MG63 (cell line): ENCODE data around the gene ZNF362. TPM values are rescaled to one million over a fixed set of nuclear protein-coding genes. Genes with fewer than 3 reads are reported as not detected.

Experiments
- DNase-seq: peaks from one replicate; pipeline ENCODE4 v3.0.0-alpha.2; 2020
- H3K27me3 ChIP-seq: fragments of 250-450 bp; sonication (Bioruptor Pico); 2 replicates; pipeline ENCODE4 v1.5.1; 2020; ENCODE audit warnings: mild to moderate bottlenecking, moderate library complexity
- H3K36me3 ChIP-seq: fragments of 250-450 bp; sonication (Bioruptor Pico); 2 replicates; pipeline ENCODE4 v1.5.1; 2020; ENCODE audit warnings: mild to moderate bottlenecking, moderate library complexity
- H3K4me3 ChIP-seq: fragments of 250-450 bp; sonication (Bioruptor Pico); 2 replicates; pipeline ENCODE4 v1.5.1; 2020; ENCODE audit warnings: mild to moderate bottlenecking, moderate library complexity
- H3K9me3 ChIP-seq: fragments of 250-450 bp; sonication (Bioruptor Pico); 2 replicates; pipeline ENCODE4 v1.5.1; 2020; ENCODE audit warnings: mild to moderate bottlenecking, moderate library complexity
- total RNA-seq: library from RNA; depleted of rRNA; stranded (reverse); fragments of >200 nt; shearing (Covaris generic); gene quantifications from 2 replicates; pipeline ENCODE4 v1.2.3, GENCODE V29; 2014; ENCODE audit warnings: low replicate concordance

ZNF362 gene
- total RNA-seq, 1 experiment from 2014 or later = 3.3 TPM

GRCh38 chr1:33272509-33272908, 16.2 kb downstream of the ZNF362 start:
- no peak for DNase-seq
- H3K36me3 ChIP-seq = no peaks in the 10 kb centered on the region

DNA sequence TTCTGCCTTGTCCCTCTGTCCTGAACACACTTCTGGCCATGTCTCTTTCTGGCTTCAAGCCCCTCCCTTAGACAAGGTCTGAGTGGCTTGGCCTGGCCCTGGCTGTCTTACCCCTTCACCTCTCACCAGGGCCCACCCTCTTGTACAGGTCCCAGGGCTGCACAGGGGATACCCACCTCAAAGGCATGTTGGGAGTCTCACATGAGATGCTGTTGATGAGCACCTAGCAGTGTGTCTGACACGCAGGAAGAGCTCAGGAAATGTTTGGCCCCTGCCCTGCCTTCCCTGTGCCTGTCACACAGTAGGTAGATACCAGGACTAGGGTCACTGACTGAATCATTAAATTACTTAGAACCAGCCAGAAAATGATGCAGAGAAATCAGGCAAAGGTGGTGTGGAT, 16.6 kb downstream of the ZNF362 start:
- no peaks in the 10 kb centered on the region for H3K9me3 ChIP-seq
- H3K27me3 ChIP-seq = no peaks in the 10 kb centered on the region
- DNase-seq = no peak
- no peaks in the 10 kb centered on the region for H3K36me3 ChIP-seq
- no peak overlapping the region for H3K4me3 ChIP-seq

More at GRCh38 chr1:33272509-33272908, 16.2 kb downstream of the ZNF362 start:
- H3K9me3 ChIP-seq = no peaks in the 10 kb centered on the region
- no peak overlapping the region for H3K4me3 ChIP-seq
- no peaks in the 10 kb centered on the region for H3K27me3 ChIP-seq

DNA sequence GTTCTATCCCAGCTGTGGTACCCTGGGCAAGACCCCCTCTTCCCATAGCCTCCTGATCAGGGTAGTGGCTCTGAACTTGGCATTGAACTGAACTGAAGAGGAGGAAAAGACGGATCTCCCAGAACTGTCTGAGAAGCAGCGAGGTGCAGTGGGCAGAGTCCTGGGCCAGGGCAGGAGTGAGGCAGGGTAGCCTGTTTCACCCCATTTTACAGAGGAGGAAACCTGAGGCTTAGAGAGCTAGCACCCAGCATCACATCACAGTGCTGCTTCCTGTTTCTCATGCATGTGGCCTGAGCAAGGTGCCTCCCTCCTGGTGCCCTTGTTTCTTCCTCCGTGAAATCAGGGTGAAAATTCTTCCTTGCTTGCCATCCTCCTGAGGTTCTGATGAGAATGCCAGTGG, 17.1 kb downstream of the ZNF362 start:
- H3K36me3 ChIP-seq = no peaks in the 10 kb centered on the region
- DNase-seq = no peak
- H3K4me3 ChIP-seq = no peak overlapping the region
- H3K9me3 ChIP-seq = no peaks in the 10 kb centered on the region
- no peaks in the 10 kb centered on the region for H3K27me3 ChIP-seq

DNA sequence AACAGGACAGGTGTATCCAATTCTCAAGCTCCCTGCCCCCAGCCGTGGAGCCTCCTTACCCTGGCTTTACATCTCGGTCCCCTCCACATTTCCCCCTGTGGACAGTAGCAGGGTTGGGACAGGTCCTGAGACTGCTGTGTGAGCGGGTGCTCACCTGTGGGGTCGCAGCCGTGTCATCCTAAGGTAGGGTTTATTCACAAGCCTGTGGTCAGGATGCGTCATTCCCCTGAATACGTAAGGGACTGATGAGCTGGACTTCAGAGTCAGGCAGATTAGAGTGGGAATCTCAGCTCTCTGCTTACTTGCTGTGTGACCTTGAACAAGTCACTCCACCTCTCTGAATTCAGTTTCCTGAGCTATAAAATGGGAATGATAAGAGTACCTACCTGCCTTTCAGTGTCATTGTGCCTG, 17.7 kb downstream of the ZNF362 start:
- Histone ChIP-seq H3K27me3 (no peaks in the 10 kb centered on the region), H3K9me3 (no peaks in the 10 kb centered on the region), H3K4me3 (no peak overlapping the region), H3K36me3 (no peaks in the 10 kb centered on the region)
- no peak for DNase-seq

GRCh38 chr1:33274446-33274845, 18.2 kb downstream of the ZNF362 start:
- H3K27me3 ChIP-seq = no peaks in the 10 kb centered on the region
- no peaks in the 10 kb centered on the region for H3K36me3 ChIP-seq
- H3K9me3 ChIP-seq = no peaks in the 10 kb centered on the region
- no peak overlapping the region for H3K4me3 ChIP-seq
- no peak for DNase-seq

GRCh38 chr1:33275195-33275594, 18.9 kb downstream of the ZNF362 start:
- no peaks in the 10 kb centered on the region for H3K9me3 ChIP-seq
- no peak for DNase-seq
- no peaks in the 10 kb centered on the region for H3K36me3 ChIP-seq
- H3K27me3 ChIP-seq = no peaks in the 10 kb centered on the region
- H3K4me3 ChIP-seq = no peak overlapping the region

DNA sequence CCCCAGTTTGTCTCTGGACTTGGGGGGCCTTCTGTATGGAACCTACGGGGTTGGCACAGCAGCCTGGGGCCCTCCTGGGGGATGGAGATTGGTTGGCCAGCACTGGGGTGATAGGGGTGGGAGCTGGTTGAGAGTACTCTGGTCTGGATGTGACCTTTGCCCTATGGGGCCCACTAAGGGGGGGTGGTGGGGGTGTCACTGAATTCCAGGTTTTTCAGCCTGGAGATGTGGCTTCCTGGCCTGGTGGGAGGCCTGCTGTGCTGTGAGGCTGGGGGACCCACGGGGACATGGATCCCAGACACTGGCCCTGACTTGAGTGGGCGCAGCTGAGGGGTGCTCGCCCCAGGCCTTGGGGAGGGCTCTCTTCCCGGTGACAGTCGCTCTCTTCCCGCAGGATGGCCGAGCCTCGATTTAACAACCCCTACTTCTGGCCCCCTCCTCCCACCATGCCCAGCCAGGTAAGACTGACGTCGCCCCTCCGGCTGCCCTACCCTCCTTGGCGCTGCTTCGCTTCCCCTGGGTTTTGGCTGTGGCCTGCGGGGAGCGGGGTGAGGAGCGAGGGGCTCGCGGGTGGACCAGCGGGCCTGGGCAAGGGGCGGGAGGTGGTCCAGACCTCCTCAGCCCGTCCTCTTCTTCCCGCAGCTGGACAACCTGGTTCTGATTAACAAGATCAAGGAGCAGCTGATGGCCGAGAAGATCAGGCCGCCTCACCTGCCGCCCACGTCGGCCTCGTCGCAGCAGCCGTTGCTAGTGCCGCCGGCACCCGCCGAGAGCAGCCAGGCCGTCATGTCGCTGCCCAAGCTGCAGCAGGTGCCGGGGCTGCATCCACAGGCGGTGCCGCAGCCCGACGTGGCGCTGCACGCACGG, 19.6 kb downstream of the ZNF362 start:
- H3K36me3 ChIP-seq = no peaks in the 10 kb centered on the region
- DNase-seq = no peak
- H3K4me3 ChIP-seq = no peak overlapping the region
- no peaks in the 10 kb centered on the region for H3K9me3 ChIP-seq
- H3K27me3 ChIP-seq = no peaks in the 10 kb centered on the region

DNA sequence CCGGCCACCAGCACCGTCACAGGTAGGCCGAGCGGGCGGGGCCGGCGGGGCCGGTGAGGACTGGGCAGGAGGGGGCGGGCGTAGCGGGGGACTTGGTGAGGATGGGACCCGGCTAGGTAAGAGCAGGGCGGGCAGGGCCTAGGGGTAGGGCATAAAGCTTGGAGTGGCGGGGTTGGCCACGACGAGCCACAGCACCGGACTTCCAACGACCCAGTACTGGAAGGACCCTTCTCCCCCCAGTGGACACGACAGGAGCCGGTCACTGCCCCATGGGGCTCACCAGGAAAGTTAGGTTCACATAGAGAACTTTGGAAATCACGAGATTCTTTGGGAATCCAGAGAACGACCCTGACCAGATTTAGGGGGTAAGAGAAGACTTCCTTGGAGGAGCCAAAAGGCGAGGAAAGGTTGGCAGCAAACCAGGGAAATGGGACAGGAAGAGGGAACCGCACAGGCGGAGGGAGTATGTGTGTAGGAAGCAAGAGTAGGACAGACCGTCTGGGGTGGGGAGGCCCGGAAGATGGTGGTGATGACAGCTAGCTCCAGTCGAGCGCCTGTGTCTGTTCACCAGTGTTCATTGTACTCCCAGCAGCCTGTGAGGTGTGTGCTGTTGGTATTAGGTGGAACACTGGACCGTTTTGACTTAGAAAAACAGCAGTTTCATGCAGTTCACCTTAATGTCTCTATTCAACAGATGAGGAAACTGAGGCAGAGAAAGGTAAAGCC, 20.4 kb downstream of the ZNF362 start:
- H3K4me3 ChIP-seq = no peak overlapping the region
- no peaks in the 10 kb centered on the region for H3K9me3 ChIP-seq
- H3K27me3 ChIP-seq = no peaks in the 10 kb centered on the region
- no peak for DNase-seq
- no peaks in the 10 kb centered on the region for H3K36me3 ChIP-seq

DNA sequence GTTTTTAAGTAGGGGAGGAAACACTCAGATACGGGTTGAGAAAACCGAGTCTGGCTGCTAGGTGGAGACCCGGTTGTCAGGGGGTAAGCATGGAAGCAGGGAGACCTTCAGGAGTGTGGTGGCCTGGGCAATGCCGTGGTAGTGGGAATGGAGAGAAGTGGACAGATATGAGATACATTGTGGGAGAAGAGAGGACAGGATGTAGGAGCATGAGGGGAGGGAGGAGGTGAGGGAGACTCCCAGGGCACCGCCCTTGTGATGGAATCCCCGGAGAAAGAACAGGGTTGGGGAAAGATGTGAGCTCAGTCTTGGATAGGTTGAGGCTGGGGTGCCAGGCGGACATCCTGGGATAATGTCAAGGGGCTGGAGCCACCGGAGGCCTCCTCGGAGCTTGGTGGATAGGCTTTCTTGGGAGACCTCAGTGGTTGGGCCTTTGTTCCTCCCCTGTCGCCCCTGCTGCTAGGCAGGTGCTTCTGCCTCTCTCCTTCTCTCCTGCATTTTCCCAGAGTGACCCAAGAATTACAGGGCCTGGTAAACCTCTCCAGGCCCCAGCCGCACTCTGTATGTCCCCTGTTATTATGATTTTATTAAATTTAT, 21.3 kb downstream of the ZNF362 start:
- Histone ChIP-seq H3K4me3 (no peak overlapping the region), H3K27me3 (no peaks in the 10 kb centered on the region), H3K9me3 (no peaks in the 10 kb centered on the region), H3K36me3 (no peaks in the 10 kb centered on the region)
- DNase-seq = no peak

GRCh38 chr1:33280091-33280661, 23.9 kb downstream of the ZNF362 start:
- no peaks in the 10 kb centered on the region for H3K36me3 ChIP-seq
- no peak for DNase-seq
- no peak overlapping the region for H3K4me3 ChIP-seq
- no peaks in the 10 kb centered on the region for H3K27me3 ChIP-seq
- no peaks in the 10 kb centered on the region for H3K9me3 ChIP-seq

DNA sequence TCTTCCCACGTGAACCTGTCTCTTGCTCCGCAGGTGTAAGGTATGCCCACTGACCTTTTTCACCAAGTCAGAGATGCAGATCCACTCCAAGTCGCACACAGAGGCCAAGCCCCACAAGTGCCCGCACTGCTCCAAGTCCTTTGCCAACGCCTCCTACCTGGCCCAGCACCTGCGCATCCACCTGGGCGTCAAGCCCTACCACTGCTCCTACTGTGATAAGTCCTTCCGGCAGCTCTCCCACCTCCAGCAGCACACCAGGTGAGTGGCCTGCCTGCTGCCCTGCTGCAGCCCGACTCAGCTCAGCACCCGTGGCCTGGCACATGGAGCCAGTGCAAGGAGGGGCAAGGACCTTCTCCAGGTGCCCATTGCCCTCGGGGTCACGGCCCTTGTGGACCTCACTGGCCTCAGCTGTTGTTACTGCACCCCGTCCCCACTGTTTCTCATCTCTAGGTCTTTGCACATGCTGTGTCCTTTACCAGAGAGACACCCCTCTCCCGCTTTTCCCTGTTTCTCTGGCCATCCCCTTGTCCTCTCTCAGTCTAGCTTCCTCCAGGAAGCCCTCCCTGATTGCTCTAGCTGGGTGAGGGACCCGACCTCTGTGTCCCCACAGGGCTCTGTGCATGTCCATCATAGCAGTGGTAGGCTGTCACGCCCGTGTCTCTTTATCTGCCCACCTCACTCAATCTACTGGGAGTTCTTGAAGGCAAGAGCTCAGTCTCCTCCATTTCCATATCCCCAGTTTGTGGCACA, 25.4 kb downstream of the ZNF362 start:
- H3K9me3 ChIP-seq = no peaks in the 10 kb centered on the region
- no peak for DNase-seq
- H3K36me3 ChIP-seq = no peaks in the 10 kb centered on the region
- no peak overlapping the region for H3K4me3 ChIP-seq
- H3K27me3 ChIP-seq = no peaks in the 10 kb centered on the region

GRCh38 chr1:33282791-33283190, 26.5 kb downstream of the ZNF362 start:
- Histone ChIP-seq H3K36me3 (no peaks in the 10 kb centered on the region), H3K4me3 (no peak overlapping the region), H3K27me3 (no peaks in the 10 kb centered on the region), H3K9me3 (no peaks in the 10 kb centered on the region)
- no peak for DNase-seq

GRCh38 chr1:33284049-33284448, 27.8 kb downstream of the ZNF362 start:
- DNase-seq = no peak
- H3K9me3 ChIP-seq = no peaks in the 10 kb centered on the region
- H3K4me3 ChIP-seq = no peak overlapping the region
- H3K36me3 ChIP-seq = no peaks in the 10 kb centered on the region
- H3K27me3 ChIP-seq = no peaks in the 10 kb centered on the region

GRCh38 chr1:33286451-33287185, 30.3 kb downstream of the ZNF362 start:
- Histone ChIP-seq H3K4me3 (no peak overlapping the region), H3K27me3 (no peaks in the 10 kb centered on the region), H3K9me3 (no peaks in the 10 kb centered on the region), H3K36me3 (no peaks in the 10 kb centered on the region)
- no peak for DNase-seq

DNA sequence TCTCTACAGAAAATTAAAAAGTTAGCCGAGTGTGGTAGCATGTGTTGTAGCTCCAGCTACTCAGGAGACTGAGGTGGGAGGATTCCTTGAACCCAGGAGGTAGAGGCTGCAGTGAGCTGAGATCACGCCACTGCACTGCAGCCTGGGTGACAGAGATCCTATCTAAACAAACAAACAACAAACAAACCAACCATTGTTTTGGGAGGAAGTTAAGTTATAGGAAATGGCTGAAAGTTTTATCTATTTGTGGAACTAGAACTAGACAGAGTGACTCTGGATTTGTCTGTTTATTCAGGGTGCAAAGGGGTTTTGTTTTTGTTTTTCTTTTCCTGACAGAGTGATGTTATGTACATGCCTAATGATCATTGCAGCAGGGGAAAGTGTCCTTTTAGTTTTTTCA, 31.0 kb downstream of the ZNF362 start:
- Histone ChIP-seq H3K27me3 (no peaks in the 10 kb centered on the region), H3K4me3 (no peak overlapping the region), H3K9me3 (no peaks in the 10 kb centered on the region), H3K36me3 (no peaks in the 10 kb centered on the region)
- DNase-seq = no peak
